HepG2 (cell line): Measurements from ENCODE around the gene CLDN7.

Experiments
- CTCF ChIP-seq: sonication (generic); formaldehyde crosslinking; IDR thresholded peaks from 2 replicates; pipeline ENCODE4 v1.5.0; 2020; ENCODE audit warnings: mild to moderate bottlenecking, missing genetic modification reagents, moderate library complexity
- ESRRA ChIP-seq: sonication (generic); formaldehyde crosslinking; IDR thresholded peaks from 2 replicates; pipeline ENCODE4 v1.5.1; 2020; ENCODE audit warnings: mild to moderate bottlenecking, low read depth, missing genetic modification reagents
- POLR2AphosphoS5 ChIP-seq: IDR thresholded peaks from 2 replicates; pipeline ENCODE4 v1.6.1; 2012; ENCODE audit warnings: low read depth, low read length
- TFDP2 ChIP-seq: sonication (generic); formaldehyde crosslinking; IDR thresholded peaks from 2 replicates; pipeline ENCODE4 v1.4.0; 2020; ENCODE audit warnings: missing genetic modification reagents

- no peak for TF ChIP-seq POLR2AphosphoS5
- no peak for TF ChIP-seq CTCF (CRISPR knock-in tag)
- no peak for TF ChIP-seq TFDP2
- TF ChIP-seq ESRRA (CRISPR knock-in tag), result no peak
These were observed 13.1 kb downstream of the CLDN7 start for GRCh38 chr17:7249214-7249613.
